Subcutaneous abdominal adipose tissue (tissue), 5 donors: Measurements from ENCODE around the gene PLXNA4.

Experiments
- H3K27ac ChIP-seq: one replicate; pipeline ENCODE4 v1.7.0; 2013; ENCODE audit warnings: low read depth, mild to moderate bottlenecking, inconsistent platforms, low read length, moderate library complexity
- H3K27me3 ChIP-seq, 5 donors: one replicate each; pipeline ENCODE4 v1.7.0; 2013; ENCODE audit warnings: low read length in 5 of 5, inconsistent platforms in 1 of 5; ENCODE audit not compliant: control insufficient read depth in 5 of 5, insufficient read depth in 4 of 5
- H3K36me3 ChIP-seq, 5 donors: one replicate each; pipeline ENCODE4 v1.7.0; 2013; ENCODE audit warnings: low read length in 5 of 5; ENCODE audit not compliant: control insufficient read depth in 5 of 5, insufficient read depth in 5 of 5
- H3K4me1 ChIP-seq, 5 donors: one replicate each; pipeline ENCODE4 v1.7.0; 2013; ENCODE audit warnings: low read length in 5 of 5, mild to moderate bottlenecking in 3 of 5, moderate library complexity in 1 of 5; ENCODE audit not compliant: control insufficient read depth in 5 of 5, insufficient read depth in 5 of 5
- H3K4me3 ChIP-seq, 5 donors: one replicate each; pipeline ENCODE4 v1.7.0; 2013; ENCODE audit warnings: low read length in 5 of 5, low read depth in 1 of 5
- H3K9ac ChIP-seq, 5 donors: one replicate each; pipeline ENCODE4 v1.7.0; 2013; ENCODE audit warnings: low read length in 5 of 5, mild to moderate bottlenecking in 4 of 5, moderate library complexity in 3 of 5
- H3K9me3 ChIP-seq, 5 donors: one replicate each; pipeline ENCODE4 v1.7.0; 2013; ENCODE audit warnings: low read length in 5 of 5; ENCODE audit not compliant: control insufficient read depth in 5 of 5
- donor health status: healthy.
- donor health status: healthy.
- donor health status: healthy.
- donor health status: healthy.
- donor health status: healthy.

The PLXNA4 gene

GRCh38 chr7:132569884-132570614 is 6.2 kb downstream of the PLXNA4 start:
- Histone ChIP-seq H3K4me3 (no peak overlapping the region), H3K27me3 (peaks cover 0 to 19% (median 14%) of the 10 kb centered on the region in 5 donors), H3K9me3 (no peaks in the 10 kb centered on the region), H3K4me1 (peaks cover 3 to 50% (median 34%) of the 10 kb centered on the region in 5 donors), H3K27ac (no peak overlapping the region), H3K9ac (no peak overlapping the region), H3K36me3 (peaks cover 0 to 13% (median 5%) of the 10 kb centered on the region in 5 donors)

DNA sequence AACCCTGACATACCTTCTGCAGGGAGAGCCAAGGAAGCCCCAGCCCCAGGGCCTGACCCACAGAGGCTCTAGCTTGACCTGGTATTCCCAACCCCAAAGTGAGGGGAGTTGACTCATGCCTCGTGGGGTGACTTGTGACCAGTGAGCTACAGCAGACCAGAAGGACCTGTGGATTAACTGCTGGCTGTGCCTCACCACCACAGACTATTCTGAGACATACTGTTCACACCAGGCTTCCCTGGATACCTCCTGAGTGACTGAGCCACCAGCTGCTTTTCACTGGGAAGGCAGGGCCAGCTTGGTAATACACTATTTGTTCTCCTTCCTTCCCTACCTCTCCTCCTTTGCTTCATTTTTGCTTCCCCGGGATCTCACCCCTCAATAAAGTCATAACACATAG is 7.3 kb downstream of the PLXNA4 start:
- H3K4me1 ChIP-seq, result peaks cover 3 to 39% (median 23%) of the 10 kb centered on the region in 5 donors
- H3K27me3 ChIP-seq, result peaks cover 0 to 12% (median 7%) of the 10 kb centered on the region in 5 donors
- H3K9me3 ChIP-seq, result no peaks in the 10 kb centered on the region
- no peak overlapping the region for H3K4me3 ChIP-seq
- H3K27ac ChIP-seq, result no peak overlapping the region
- H3K9ac ChIP-seq, result no peak overlapping the region
- H3K36me3 ChIP-seq, result peaks cover 0 to 13% (median 5%) of the 10 kb centered on the region in 5 donors

DNA sequence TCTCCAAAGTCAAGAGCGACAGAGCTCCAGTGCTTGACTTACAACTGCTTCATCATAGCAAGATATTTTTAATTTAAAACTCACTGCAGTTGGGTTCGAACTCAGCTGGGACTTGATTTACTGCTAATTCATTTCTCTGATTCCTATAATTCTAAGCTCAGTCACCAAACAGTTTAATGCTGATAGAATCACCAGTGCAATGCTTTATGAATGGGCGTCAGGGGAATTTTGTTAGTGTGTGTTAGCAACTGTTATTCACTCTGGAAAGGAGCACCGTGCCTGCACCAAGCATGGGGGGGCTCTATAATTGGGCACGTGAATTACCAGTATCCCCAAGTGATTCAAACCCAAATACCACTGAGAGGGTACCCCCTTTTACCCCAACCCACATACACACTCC is 10.4 kb downstream of the PLXNA4 start:
- Histone ChIP-seq H3K27ac (no peak overlapping the region), H3K4me1 (peaks cover 0 to 15% (median 0%) of the 10 kb centered on the region in 5 donors), H3K9ac (no peak overlapping the region), H3K36me3 (peaks cover 0 to 8% (median 5%) of the 10 kb centered on the region in 5 donors), H3K9me3 (no peaks in the 10 kb centered on the region), H3K4me3 (no peak overlapping the region), H3K27me3 (peaks cover 0 to 3% (median 0%) of the 10 kb centered on the region in 5 donors)

- Histone ChIP-seq H3K9ac (no peak overlapping the region), H3K27me3 (peaks cover 0 to 3% (median 0%) of the 10 kb centered on the region in 5 donors), H3K27ac (no peak overlapping the region)
Measured at GRCh38 chr7:132565441-132565840, 10.8 kb downstream of the PLXNA4 start.

GRCh38 chr7:132564849-132565248 is 11.4 kb downstream of the PLXNA4 start:
- Histone ChIP-seq H3K27ac (no peak overlapping the region), H3K4me3 (no peak overlapping the region), H3K27me3 (peaks cover 0 to 3% (median 0%) of the 10 kb centered on the region in 5 donors), H3K36me3 (peaks cover 0 to 3% (median 0%) of the 10 kb centered on the region in 5 donors), H3K4me1 (peaks cover 0 to 10% (median 0%) of the 10 kb centered on the region in 5 donors), H3K9me3 (no peaks in the 10 kb centered on the region), H3K9ac (no peak overlapping the region)

More at GRCh38 chr7:132565441-132565840, 10.8 kb downstream of the PLXNA4 start:
- H3K9me3 ChIP-seq, result no peaks in the 10 kb centered on the region
- peaks cover 0 to 5% (median 2%) of the 10 kb centered on the region in 5 donors for H3K36me3 ChIP-seq
- H3K4me3 ChIP-seq, result no peak overlapping the region
- peaks cover 0 to 15% (median 0%) of the 10 kb centered on the region in 5 donors for H3K4me1 ChIP-seq

GRCh38 chr7:132564090-132564489 is 12.2 kb downstream of the PLXNA4 start:
- no peak overlapping the region for H3K4me3 ChIP-seq
- no peak overlapping the region for H3K9ac ChIP-seq
- H3K27me3 ChIP-seq, result peaks cover 0 to 3% (median 0%) of the 10 kb centered on the region in 5 donors
- H3K4me1 ChIP-seq, result peaks cover 0 to 10% (median 0%) of the 10 kb centered on the region in 5 donors
- no peaks in the 10 kb centered on the region for H3K9me3 ChIP-seq
- no peak overlapping the region for H3K27ac ChIP-seq
- H3K36me3 ChIP-seq, result no peaks in the 10 kb centered on the region

DNA sequence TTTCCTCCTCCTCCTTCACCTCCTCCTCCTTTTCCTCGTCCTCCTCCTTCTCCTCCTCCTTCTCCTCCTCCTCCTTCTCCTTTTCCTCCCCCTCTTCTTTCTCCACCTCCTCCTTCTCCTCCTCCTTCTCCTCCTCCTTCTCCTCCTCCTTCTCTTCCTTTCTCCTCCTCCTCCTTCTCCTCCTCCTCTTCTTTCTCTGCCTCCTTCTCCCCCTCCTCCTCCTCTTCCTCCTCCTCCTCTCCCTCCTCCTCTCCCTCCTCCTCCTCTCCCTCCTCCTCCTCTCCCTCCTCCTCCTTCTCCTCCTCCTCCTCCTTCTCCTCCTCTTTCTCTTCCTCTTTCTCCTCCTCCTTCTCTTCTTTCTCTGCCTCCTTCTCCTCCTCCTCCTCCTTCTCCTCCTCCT is 13.6 kb downstream of the PLXNA4 start:
- Histone ChIP-seq H3K27ac (no peak overlapping the region), H3K36me3 (no peaks in the 10 kb centered on the region), H3K4me1 (peaks cover 0 to 2% (median 0%) of the 10 kb centered on the region in 5 donors), H3K9ac (no peak overlapping the region), H3K27me3 (peaks cover 0 to 3% (median 0%) of the 10 kb centered on the region in 5 donors), H3K9me3 (no peaks in the 10 kb centered on the region), H3K4me3 (no peak overlapping the region)

DNA sequence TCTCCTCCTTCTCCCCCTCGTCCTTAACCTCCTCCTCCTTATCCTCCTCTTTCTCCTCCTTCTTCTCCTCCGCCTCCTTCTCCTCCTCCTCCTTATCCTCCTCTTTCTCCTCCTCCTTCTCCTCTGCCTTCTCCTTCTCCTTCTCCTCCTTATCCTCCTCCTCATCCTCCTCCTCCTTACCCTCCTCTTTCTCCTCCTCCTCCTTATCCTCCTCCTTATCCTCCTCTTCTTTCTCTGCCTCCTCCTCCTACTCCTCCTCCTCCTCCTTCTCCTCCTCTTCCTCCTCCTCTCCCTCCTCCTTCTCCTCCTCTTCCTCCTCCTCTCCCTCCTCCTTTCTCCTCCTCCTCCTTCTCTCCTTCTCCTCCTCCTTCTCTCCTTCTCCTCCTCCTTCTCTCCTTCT is 14.5 kb downstream of the PLXNA4 start:
- H3K9me3 ChIP-seq, result no peaks in the 10 kb centered on the region
- H3K4me3 ChIP-seq, result no peak overlapping the region
- H3K9ac ChIP-seq, result no peak overlapping the region
- peaks cover 0 to 3% (median 0%) of the 10 kb centered on the region in 5 donors for H3K27me3 ChIP-seq
- peaks cover 0 to 4% (median 0%) of the 10 kb centered on the region in 5 donors for H3K36me3 ChIP-seq
- no peak overlapping the region for H3K27ac ChIP-seq
- no peaks in the 10 kb centered on the region for H3K4me1 ChIP-seq

- Histone ChIP-seq H3K27me3 (peaks cover 0 to under 1% (median 0%) of the 10 kb centered on the region in 5 donors), H3K9ac (no peak overlapping the region)
Measured at GRCh38 chr7:132560825-132561529, 15.3 kb downstream of the PLXNA4 start.

GRCh38 chr7:132560105-132560504 is 16.2 kb downstream of the PLXNA4 start:
- no peaks in the 10 kb centered on the region for H3K9me3 ChIP-seq
- no peak overlapping the region for H3K9ac ChIP-seq
- no peaks in the 10 kb centered on the region for H3K27me3 ChIP-seq
- H3K36me3 ChIP-seq, result peaks cover 0 to 10% (median 4%) of the 10 kb centered on the region in 5 donors
- no peak overlapping the region for H3K27ac ChIP-seq
- no peak overlapping the region for H3K4me3 ChIP-seq
- H3K4me1 ChIP-seq, result no peaks in the 10 kb centered on the region

More at GRCh38 chr7:132560825-132561529, 15.3 kb downstream of the PLXNA4 start:
- Histone ChIP-seq H3K27ac (no peak overlapping the region), H3K4me3 (no peak overlapping the region), H3K9me3 (no peaks in the 10 kb centered on the region), H3K36me3 (peaks cover 0 to 10% (median 2%) of the 10 kb centered on the region in 5 donors), H3K4me1 (no peaks in the 10 kb centered on the region)
